ENCODE measurements around the gene SPATA31C1.
"Not testable (repeated sequence)": the region's sequence is repeated elsewhere in the genome, so short reads cannot be mapped to it uniquely, and the experiment has no call there.

The SPATA31C1 gene

GRCh38 chr9:87917662-87918061 lies at the start of gene SPATA31C1:
Gene SPATA31C1 (plus strand): TSS chr9:87917962.
- not testable (repeated sequence) for DNase-seq

GRCh38 chr9:87868175-87868574 lies 49.6 kb upstream of the SPATA31C1 start:
- DNase-seq: no peak

GRCh38 chr9:87868635-87869034 lies 49.1 kb upstream of the SPATA31C1 start:
- DNase-seq: no peak

GRCh38 chr9:87869082-87869481 lies 48.7 kb upstream of the SPATA31C1 start:
- DNase-seq: no peak

GRCh38 chr9:87871425-87872078 lies 46.2 kb upstream of the SPATA31C1 start:
- no peak for DNase-seq

GRCh38 chr9:87872079-87872624 lies 45.6 kb upstream of the SPATA31C1 start:
- DNase-seq: no peak

DNA sequence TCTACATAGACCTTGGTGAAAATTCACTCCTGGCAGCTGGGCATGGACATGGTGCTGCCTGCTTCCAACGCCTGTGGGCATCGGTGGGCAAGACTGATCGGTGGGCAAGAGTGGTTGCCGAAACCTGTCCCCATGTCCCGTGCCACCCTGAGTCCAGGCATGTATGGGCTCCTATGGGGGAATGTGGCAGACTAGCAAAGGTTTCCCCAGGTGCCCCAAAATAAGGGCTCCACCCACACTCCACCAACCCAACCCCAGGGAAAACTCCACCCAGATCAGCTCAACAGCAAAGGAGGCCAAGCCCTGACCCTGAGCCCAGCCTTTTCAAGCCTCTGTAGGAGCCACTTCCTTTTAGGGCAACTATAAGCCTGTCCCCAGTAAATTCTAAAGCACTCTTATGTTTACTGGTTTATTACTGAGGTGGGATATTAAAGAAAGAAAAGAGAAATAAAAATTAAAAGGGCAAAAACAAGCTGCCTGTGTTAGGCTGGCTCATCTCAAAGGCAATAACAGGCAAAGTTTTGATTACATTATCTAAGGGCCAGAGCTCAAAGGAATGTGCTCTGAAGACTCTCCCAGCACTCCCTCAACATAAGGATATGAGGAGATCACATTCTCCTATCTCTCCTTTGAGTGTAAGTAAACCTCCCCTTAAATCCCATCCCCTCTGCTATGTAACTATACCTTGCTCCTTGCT lies 44.0 kb upstream of the SPATA31C1 start:
- no peak for DNase-seq

- DNase-seq: no peak
Observed at GRCh38 chr9:87874304-87874623, 43.5 kb upstream of the SPATA31C1 start.

GRCh38 chr9:87875060-87875459 lies 42.7 kb upstream of the SPATA31C1 start:
- DNase-seq: no peak

DNA sequence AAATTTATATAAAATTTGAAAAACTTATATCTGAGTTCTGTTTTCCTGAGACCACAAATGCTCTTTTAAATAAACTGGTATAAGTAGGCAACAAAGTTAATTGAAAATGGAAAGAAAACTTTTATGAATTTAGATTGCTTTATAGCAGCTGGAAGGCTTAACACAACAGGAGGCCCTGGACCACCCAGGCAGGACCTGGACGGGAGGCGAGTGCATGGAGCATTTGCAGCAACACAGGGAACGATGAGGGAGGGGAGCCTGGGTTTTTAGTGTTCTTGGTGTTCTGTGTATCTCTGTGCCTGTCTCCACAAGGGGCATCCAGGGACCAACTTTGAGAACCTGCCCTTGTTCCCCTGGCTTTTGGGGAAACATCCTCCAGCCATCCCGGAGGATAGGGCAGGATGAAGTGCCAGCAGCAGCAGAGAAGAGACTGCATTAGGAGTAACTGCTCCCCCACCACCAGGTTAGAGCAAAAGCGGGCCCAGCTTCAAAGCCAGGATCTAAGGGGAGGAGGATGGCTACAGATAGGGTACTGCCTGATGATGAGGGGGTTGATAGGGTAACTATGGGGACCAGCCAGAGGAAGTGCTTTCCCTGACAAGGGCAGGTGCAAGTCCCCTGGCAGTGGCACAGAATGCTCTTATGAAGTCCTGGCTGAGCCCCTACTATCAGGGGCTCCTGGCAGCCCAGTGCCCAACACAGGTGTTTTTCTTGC lies 41.8 kb upstream of the SPATA31C1 start:
- DNase-seq: no peak

- DNase-seq: no peak
Observed at GRCh38 chr9:87876708-87877107, 41.1 kb upstream of the SPATA31C1 start.

GRCh38 chr9:87878989-87879511 lies 38.7 kb upstream of the SPATA31C1 start:
- no peak for DNase-seq

GRCh38 chr9:87880116-87880515 lies 37.6 kb upstream of the SPATA31C1 start:
- DNase-seq: no peak

DNA sequence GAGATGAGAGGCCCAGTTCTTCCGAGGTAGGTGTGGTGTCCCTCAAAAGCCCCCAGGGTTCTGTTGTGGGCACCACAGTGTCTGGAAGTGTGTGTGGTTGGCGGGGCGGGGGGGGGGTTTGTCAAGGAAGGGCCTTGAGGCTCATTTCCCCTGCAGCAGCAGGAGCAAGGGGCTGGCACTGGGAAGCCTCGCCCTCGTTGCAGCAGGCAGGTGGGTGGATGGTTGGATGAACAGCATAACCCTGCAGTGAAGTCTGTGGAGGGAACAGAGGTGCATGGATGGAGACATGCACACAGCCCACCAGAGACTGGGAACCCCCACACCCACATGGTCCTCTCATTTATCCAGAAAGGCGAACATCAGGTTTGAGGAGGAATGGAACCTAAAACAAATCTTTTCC lies 37.1 kb upstream of the SPATA31C1 start:
- no peak for DNase-seq

DNA sequence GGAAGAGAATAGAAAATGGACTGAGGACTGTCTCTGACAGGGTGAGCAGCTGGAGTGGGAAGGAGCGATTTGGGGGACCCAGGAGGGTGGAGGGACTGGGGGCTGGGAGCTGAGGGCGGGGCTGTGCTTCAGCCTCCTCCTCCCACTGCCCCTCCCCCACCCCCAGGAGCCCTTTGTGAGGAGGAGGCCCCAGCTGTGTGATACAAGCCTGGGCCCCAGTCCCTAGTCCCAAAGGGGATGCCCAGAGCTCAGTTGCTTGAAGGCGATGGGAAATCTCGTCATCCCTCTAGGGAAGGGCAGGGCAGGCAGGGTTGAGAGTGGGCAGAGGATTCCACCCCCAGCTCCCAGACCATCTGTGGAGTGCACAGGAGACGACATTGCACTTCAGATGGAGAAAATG lies 35.1 kb upstream of the SPATA31C1 start, which contains the start of gene SPATA31E1:
Gene SPATA31E1 (plus strand): TSS at position 251 of the 400 bp plus-strand sequence. CDS start 15 bp downstream, at position 266.
- no peak for DNase-seq

DNA sequence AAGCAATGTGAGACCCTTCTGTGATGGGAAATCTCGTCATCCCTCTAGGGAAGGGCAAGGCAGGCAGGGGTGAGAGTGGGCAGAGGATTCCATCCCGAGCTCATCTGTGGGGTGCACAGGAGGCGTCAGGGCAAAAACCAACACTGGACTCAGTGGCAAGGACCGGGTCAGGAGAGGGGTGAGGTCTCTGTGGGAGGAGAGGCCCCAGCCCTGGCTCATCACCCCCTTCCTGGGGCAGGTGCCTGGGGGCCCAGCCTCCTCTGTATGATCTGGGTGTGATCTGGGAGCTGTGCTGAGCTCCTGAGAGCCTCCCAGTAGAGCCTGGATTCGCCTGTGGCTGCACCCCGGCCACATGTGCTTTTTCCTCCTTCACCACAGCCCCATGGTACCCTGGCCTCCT lies 34.5 kb upstream of the SPATA31C1 start:
- DNase-seq: no peak

DNA sequence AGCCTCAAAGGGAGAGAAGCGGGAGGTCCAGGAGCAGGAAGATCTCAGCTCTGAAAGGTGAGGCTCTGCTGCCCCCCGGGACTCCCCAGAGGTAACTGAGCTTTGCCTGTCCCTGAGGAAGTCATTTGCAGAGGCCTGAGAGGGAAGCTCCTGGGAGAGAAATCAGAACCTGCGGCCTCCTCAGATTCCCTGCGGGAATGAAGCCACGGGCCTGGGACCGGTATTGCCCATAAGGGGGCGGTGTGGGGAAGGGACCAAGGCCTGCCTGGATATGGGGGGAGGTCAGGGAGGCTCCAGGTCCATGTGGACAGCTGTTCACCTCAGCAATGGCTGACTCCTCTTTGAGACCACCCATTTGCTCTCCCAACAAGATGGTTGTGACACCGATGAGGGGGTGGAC lies 33.8 kb upstream of the SPATA31C1 start:
- DNase-seq: no peak

GRCh38 chr9:87884578-87885459 lies 32.9 kb upstream of the SPATA31C1 start:
- DNase-seq: no peak

DNA sequence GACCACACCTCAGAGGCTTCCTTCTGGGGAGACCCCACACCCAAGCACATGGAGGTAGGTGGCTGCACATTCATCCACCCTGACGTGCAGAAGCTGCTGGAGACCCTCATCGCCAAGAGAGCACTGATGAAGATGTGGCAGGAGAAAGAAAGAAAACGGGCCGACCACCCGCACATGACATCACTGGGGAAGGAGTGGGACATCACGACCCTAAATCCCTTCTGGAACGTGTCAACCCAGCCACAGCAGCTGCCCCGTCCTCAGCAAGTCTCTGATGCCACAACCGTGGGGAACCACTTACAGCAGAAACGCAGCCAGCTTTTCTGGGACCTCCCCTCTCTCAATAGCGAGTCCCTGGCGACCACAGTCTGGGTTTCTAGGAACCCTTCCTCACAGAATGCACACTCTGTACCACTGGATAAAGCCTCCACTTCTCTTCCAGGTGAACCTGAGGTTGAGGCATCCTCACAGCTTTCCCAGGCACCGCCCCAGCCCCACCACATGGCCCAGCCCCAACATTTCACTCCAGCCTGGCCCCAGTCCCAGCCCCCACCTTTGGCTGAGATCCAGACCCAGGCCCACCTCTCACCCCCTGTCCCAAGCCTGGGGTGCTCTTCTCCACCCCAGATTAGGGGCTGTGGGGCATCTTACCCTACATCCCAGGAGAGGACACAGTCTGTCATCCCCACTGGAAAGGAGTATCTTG lies 32.1 kb upstream of the SPATA31C1 start:
- DNase-seq: no peak

DNA sequence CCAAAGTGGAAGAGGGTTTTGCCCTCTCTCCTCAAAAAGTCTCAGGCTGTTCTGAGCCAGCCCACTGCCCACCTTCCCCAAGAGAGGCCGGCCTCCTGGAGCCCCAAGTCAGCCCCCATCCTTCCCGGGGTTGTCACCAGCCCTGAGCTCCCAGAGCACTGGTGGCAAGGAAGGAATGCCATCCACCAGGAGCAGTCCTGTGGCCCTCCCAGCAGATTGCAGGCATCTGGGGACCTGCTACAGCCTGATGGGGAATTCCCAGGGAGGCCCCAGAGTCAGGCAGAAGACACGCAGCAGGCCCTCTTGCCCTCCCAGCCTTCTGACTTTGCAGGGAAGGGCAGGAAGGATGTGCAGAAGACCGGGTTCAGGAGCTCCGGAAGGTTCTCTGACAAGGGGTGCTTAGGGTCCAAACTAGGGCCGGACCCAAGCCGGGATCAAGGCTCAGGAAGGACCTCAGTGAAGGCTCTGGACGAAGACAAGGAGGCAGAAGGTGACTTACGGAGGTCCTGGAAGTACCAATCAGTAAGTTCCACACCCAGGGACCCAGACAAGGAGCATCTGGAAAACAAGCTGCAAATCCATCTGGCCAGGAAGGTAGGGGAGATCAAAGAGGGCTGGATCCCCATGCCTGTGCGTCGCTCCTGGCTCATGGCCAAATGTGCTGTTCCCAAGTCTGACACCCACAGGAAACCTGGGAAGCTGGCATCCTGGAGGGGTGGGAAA lies 31.4 kb upstream of the SPATA31C1 start:
- no peak for DNase-seq

DNA sequence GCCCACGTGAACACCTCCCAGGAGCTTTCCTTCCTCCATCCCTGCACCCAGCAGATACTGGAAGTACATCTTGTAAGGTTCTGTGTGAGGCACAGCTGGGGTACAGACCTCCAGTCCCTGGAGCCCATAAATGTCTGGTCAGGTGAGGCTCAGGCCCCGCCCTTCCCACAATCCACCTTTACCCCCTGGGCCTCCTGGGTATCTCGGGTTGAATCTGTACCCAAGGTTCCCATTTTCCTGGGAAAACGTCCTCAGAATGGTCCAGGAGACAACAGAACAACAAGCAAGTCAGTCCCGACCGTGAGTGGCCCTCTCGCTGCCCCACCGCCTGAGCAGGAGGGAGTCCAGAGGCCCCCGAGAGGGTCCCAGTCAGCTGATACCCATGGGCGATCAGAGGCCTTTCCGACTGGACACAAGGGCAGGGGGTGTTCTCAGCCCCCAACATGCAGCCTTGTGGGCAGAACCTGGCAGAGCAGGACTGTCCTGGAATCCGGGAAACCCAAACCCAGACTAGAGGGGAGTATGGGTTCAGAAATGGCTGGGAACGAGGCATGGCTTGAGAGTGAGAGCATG lies 30.7 kb upstream of the SPATA31C1 start:
- no peak for DNase-seq

Data from activated T-cell treated with anti-CD3 and anti-CD28 coated beads, Interleukin-2, amount 50 U/mL, for 48 hours (primary cell).